Mesothelial cell of epicardium (in vitro differentiated cells): Measurements from ENCODE around the gene NAT10. TPM values are rescaled to one million over a fixed set of nuclear protein-coding genes. Genes with fewer than 3 reads are reported as not detected.

Experiments used
- DNase-seq, 2 experiments: peaks; one replicate each; pipeline ENCODE4 v3.0.0; 2021; ENCODE audit warnings: low spot score in 2 of 2; ENCODE audit not compliant: unreplicated experiment in 2 of 2
- H3K27ac Mint-ChIP-seq: 2 replicates; pipeline ENCODE4 v1.8.0; 2021; ENCODE audit warnings: mixed read lengths
- H3K27me3 Mint-ChIP-seq: 2 replicates; pipeline ENCODE4 v1.8.0; 2021; ENCODE audit warnings: low read depth, mixed read lengths
- H3K36me3 Mint-ChIP-seq: 2 replicates; pipeline ENCODE4 v1.8.0; 2021; ENCODE audit warnings: mixed read lengths
- H3K4me1 Mint-ChIP-seq: 2 replicates; pipeline ENCODE4 v1.8.0; 2021; ENCODE audit warnings: mixed read lengths
- H3K4me3 Mint-ChIP-seq: 2 replicates; pipeline ENCODE4 v1.8.0; 2021; ENCODE audit warnings: mild to moderate bottlenecking, moderate library complexity, mixed read lengths
- H3K9me3 Mint-ChIP-seq: 2 replicates; pipeline ENCODE4 v1.8.0; 2021; ENCODE audit warnings: mixed read lengths
- total RNA-seq: library from RNA; stranded (reverse); gene quantifications from 3 replicates; pipeline ENCODE4 v1.2.1, GENCODE V29; 2021
- TF ChIP-seq, protein P1 (sequence below): fragments of 200-600 bp; sonication (generic); IDR thresholded peaks from one replicate; pipeline ENCODE4 v1.5.0; 2021; ENCODE audit warnings: antibody characterized with exemption; ENCODE audit not compliant: unreplicated experiment

Gene NAT10
- total RNA-seq, 1 donor from 2014 or later, result 61.7 TPM

DNA sequence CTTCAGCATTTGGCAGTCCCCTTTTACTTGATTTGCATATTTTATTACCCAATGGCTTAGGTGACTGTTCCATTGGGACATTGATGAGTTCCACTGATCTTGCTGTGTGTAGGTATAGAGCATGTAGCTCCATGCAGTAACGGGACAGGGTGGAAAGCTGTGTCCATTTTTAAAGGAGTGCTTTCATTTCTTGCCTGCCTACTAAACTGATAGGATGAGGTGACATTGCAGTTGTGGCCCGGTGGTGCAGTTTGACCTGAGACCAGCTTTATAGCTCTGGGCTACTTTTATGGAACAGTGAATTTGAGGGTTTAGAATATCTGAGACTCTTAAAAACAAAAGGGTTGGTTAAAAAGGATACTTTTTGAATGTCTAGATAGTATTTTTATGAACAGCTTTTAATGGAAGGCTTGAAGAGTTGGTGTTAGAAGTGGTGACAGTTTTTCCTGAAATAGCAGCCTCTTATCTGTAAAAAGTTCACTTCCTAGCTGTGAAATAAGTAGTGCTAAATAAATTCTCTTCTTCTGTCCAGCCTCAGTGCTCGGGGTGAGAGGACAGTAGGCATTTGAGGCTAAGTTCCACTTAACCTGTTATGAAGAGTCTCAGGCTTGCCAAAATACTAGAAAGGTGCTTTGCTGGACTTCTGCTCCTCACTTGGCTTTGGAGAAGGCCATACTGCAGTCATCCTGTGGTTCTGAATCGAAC lies 27.0 kb downstream of the NAT10 start:
- Mint-ChIP-seq H3K4me3 (no peak overlapping the region), H3K27me3 (no peaks in the 10 kb centered on the region), H3K36me3 (peaks cover 51% of the 10 kb centered on the region), H3K9me3 (peaks cover 8% of the 10 kb centered on the region), H3K4me1 (no peaks in the 10 kb centered on the region), H3K27ac (no peak overlapping the region)
- TF ChIP-seq, protein P1, sequence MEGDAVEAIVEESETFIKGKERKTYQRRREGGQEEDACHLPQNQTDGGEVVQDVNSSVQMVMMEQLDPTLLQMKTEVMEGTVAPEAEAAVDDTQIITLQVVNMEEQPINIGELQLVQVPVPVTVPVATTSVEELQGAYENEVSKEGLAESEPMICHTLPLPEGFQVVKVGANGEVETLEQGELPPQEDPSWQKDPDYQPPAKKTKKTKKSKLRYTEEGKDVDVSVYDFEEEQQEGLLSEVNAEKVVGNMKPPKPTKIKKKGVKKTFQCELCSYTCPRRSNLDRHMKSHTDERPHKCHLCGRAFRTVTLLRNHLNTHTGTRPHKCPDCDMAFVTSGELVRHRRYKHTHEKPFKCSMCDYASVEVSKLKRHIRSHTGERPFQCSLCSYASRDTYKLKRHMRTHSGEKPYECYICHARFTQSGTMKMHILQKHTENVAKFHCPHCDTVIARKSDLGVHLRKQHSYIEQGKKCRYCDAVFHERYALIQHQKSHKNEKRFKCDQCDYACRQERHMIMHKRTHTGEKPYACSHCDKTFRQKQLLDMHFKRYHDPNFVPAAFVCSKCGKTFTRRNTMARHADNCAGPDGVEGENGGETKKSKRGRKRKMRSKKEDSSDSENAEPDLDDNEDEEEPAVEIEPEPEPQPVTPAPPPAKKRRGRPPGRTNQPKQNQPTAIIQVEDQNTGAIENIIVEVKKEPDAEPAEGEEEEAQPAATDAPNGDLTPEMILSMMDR, result no peak
- no peak for DNase-seq

DNA sequence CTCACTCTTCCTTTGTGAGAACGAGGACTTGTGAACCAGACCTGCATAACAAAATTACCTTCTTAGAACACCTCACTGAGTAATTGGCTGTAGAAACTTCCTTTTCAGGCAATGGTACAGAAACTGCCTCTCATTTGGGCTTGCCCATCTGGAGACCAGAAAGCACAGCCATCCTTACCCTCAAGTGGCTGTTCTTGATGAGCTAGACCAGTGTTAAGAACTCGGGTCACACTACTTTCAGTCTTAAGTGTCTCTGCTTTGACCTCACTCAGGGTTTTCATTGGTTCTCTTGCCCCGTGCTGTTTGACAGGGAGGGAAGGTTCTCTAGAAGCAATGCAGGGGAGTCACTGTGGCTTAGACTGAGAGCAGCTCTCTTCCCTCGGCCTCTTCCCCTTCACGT lies 29.3 kb downstream of the NAT10 start:
- no peaks in the 10 kb centered on the region for H3K9me3 Mint-ChIP-seq
- H3K36me3 Mint-ChIP-seq, result peaks cover 40% of the 10 kb centered on the region
- H3K27me3 Mint-ChIP-seq, result no peaks in the 10 kb centered on the region
- no peak overlapping the region for H3K27ac Mint-ChIP-seq
- DNase-seq, result no peak
- H3K4me1 Mint-ChIP-seq, result no peaks in the 10 kb centered on the region
- no peak overlapping the region for H3K4me3 Mint-ChIP-seq
- TF ChIP-seq, protein P1, result no peak

DNA sequence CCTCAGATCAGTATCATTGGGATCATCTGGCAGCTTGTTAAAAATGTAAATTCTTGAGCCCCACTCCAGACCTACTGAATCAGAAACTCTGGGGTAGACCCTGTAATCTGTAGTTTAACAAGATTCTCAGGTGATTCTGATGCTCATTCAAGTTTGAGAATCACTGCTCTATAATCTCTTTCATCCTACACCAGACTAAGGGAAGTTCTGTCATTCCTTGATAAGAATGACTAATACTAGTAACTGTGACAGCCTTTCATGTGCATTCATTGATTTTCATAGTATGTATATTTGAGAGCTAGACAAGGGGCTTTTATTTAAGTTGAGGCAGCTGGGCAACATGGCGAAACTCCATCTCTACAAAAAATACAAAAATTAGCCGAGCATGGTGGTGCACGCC lies 30.0 kb downstream of the NAT10 start:
- no peak overlapping the region for H3K27ac Mint-ChIP-seq
- DNase-seq, result no peak
- no peaks in the 10 kb centered on the region for H3K4me1 Mint-ChIP-seq
- H3K9me3 Mint-ChIP-seq, result no peaks in the 10 kb centered on the region
- no peak overlapping the region for H3K4me3 Mint-ChIP-seq
- H3K36me3 Mint-ChIP-seq, result peaks cover 34% of the 10 kb centered on the region
- TF ChIP-seq, protein P1, result no peak
- no peaks in the 10 kb centered on the region for H3K27me3 Mint-ChIP-seq

DNA sequence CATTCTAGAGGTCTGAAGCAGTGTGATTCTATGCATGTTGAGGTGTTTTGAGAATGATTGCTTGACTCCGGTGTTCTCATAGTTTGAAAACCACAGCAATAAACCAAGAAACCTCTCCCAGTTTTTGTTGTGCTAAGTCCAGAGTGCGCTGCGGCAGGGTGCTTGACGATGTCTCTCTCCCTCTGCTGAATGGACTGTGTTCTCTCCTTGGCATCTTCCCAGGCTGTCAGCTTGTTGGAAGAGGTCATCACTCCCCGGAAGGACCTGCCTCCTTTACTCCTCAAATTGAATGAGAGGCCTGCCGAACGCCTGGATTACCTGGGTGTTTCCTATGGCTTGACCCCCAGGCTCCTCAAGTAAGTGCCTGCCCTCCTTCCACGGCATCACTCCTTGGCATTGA lies 31.0 kb downstream of the NAT10 start:
- Mint-ChIP-seq H3K27me3 (no peaks in the 10 kb centered on the region), H3K27ac (no peak overlapping the region), H3K36me3 (peaks cover 34% of the 10 kb centered on the region), H3K4me3 (no peak overlapping the region), H3K9me3 (no peaks in the 10 kb centered on the region), H3K4me1 (no peaks in the 10 kb centered on the region)
- TF ChIP-seq, protein P1, result no peak
- no peak for DNase-seq

DNA sequence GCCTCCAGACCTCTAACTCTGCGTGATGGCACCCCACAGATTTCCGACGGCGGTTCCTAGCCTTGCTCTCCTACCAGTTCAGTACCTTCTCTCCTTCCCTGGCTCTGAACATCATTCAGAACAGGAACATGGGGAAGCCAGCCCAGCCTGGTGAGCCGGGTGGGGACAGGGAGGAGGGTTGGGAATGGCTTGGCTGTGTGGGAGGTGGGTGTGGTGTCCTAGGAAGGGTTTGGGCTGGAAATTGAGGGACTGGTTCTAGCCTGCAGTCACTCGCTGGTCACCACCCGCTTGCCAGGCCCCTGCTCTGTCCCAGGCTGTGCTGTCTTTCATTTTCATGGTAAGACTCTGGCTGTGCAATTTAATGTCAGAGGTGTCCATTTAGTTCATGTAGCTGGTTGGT lies 33.9 kb downstream of the NAT10 start:
- H3K27me3 Mint-ChIP-seq, result no peaks in the 10 kb centered on the region
- no peaks in the 10 kb centered on the region for H3K9me3 Mint-ChIP-seq
- H3K4me3 Mint-ChIP-seq, result no peak overlapping the region
- H3K36me3 Mint-ChIP-seq, result peaks cover 35% of the 10 kb centered on the region
- H3K27ac Mint-ChIP-seq, result no peak overlapping the region
- H3K4me1 Mint-ChIP-seq, result no peaks in the 10 kb centered on the region
- TF ChIP-seq, protein P1, result no peak
- DNase-seq, result no peak
